OCI-LY7 (cell line): ENCODE measurements around the gene APOBEC4. TPM values are rescaled to one million over a fixed set of nuclear protein-coding genes. Genes with fewer than 3 reads are reported as not detected.

ENCODE experiments used
- BruUV-seq: library from RNA; stranded (reverse); fragments of 400-500 nt; replicated peaks from 2 replicates; lab custom pipeline; 2021; lab: Mats Ljungman, UMichigan
- CTCF ChIA-PET: fragments of 300-600 bp; sonication (Branson Sonifier 250); formaldehyde crosslinking; loops from one replicate; lab custom pipeline; 2022; ENCODE audit warnings: antibody characterized with exemption; ENCODE audit not compliant: unreplicated experiment; lab: Charles Lee
- POLR2A ChIA-PET: fragments of 300-600 bp; sonication (Branson Sonifier 250); formaldehyde crosslinking; loops from one replicate; lab custom pipeline; 2022; ENCODE audit warnings: antibody characterized with exemption; lab: Charles Lee
- DNase-seq: peaks from one replicate; pipeline ENCODE4 v3.0.0-alpha.2; 2015; ENCODE audit warnings: low spot score
- H2AFZ ChIP-seq: fragments of 200-600 bp; sonication (generic), shearing (Covaris generic); 2 replicates; pipeline ENCODE4 v1.6.1; 2014; ENCODE audit warnings: mild to moderate bottlenecking, antibody characterized with exemption, low read length, moderate library complexity
- H3K27ac ChIP-seq: fragments of 200-600 bp; sonication (generic); 2 replicates; pipeline ENCODE4 v1.5.1; 2014; ENCODE audit warnings: mixed run types, low read depth, mild to moderate bottlenecking, moderate library complexity, low read length, inconsistent platforms; ENCODE audit not compliant: poor library complexity, severe bottlenecking
- H3K36me3 ChIP-seq: fragments of 200-600 bp; sonication (generic); 2 replicates; pipeline ENCODE4 v1.6.1; 2014; ENCODE audit warnings: mild to moderate bottlenecking, antibody characterized with exemption, low read length, moderate library complexity, mixed read lengths; ENCODE audit not compliant: insufficient read depth
- H3K4me1 ChIP-seq: fragments of 200-600 bp; sonication (generic); 2 replicates; pipeline ENCODE4 v1.5.1; 2014; ENCODE audit warnings: mild to moderate bottlenecking, low read length; ENCODE audit not compliant: insufficient read depth, poor library complexity, severe bottlenecking
- H3K4me2 ChIP-seq: fragments of 200-600 bp; sonication (generic); 2 replicates; pipeline ENCODE4 v1.6.1; 2014; ENCODE audit warnings: mild to moderate bottlenecking, low read length
- H3K4me3 ChIP-seq: fragments of 200-600 bp; sonication (generic); 2 replicates; pipeline ENCODE4 v1.5.1; 2014; ENCODE audit warnings: mild to moderate bottlenecking, low read depth, low read length; ENCODE audit not compliant: poor library complexity, severe bottlenecking
- H3K79me2 ChIP-seq: fragments of 200-600 bp; sonication (generic); 2 replicates; pipeline ENCODE4 v1.6.1; 2016; ENCODE audit warnings: low read depth, mild to moderate bottlenecking, low read length, moderate library complexity, mixed read lengths; ENCODE audit not compliant: insufficient read depth
- H3K9me2 ChIP-seq: fragments of 200-600 bp; sonication (generic); 2 replicates; pipeline ENCODE4 v1.6.1; 2016; ENCODE audit warnings: mild to moderate bottlenecking, low read length, mixed read lengths; ENCODE audit not compliant: insufficient read depth
- H3K9me3 ChIP-seq: fragments of 200-600 bp; sonication (generic); 2 replicates; pipeline ENCODE4 v1.6.1; 2014; ENCODE audit warnings: mild to moderate bottlenecking, mixed run types, low read length, mixed read lengths
- H4K20me1 ChIP-seq: fragments of 200-600 bp; sonication (generic); 2 replicates; pipeline ENCODE4 v1.6.1; 2014; ENCODE audit warnings: mild to moderate bottlenecking, antibody characterized with exemption, low read length, moderate library complexity, mixed read lengths; ENCODE audit not compliant: insufficient read depth
- CTCF ChIP-seq: fragments of 200-600 bp; sonication (generic); conservative IDR thresholded peaks from 2 replicates; pipeline ENCODE4 v1.5.1; 2014; ENCODE audit warnings: mild to moderate bottlenecking, antibody characterized with exemption, low read length, moderate library complexity, mixed read lengths
- EZH2phosphoT487 ChIP-seq: fragments of 200-600 bp; sonication (generic); IDR thresholded peaks from 2 replicates; pipeline ENCODE4 v1.6.1; 2018; ENCODE audit warnings: low read depth, borderline replicate concordance, mild to moderate bottlenecking, mixed run types, antibody characterized with exemption, low read length, moderate library complexity, mixed read lengths
- intact Hi-C: fragments of 100-400 bp; cut with micrococcal nuclease; formaldehyde crosslinking; loops from one replicate; pipeline ENCODE4 v1.10.0; 2022; ENCODE audit not compliant: unreplicated experiment
- total RNA-seq, 2 experiments: library from RNA; depleted of rRNA in 1 of 2; stranded (reverse); fragments of >200 nt in 1 of 2; shearing (Covaris generic) in 1 of 2; gene quantifications; 2 replicates each; pipeline ENCODE4 v1.2.3, GENCODE V29; 2014 to 2022

The APOBEC4 gene
- total RNA-seq, 2 experiments from 2014 or later: not detected

GRCh38 chr1:183694755-183695154 lies 41.6 kb upstream of the APOBEC4 start:
- POLR2A ChIA-PET: interaction anchor here (1.2 kb wide), 1 partner anchor 10 kb away, joined by 3 read pairs; no protein-coding TSS in a partner anchor

GRCh38 chr1:183694066-183694465 lies 41.0 kb upstream of the APOBEC4 start:
- POLR2A ChIA-PET: no interaction called here
- TF ChIP-seq EZH2phosphoT487: no peak
- TF ChIP-seq CTCF: no peak
- no TSS peak for BruUV-seq

More at GRCh38 chr1:183694755-183695154, 41.6 kb upstream of the APOBEC4 start:
- Histone ChIP-seq H3K79me2 (no peaks in the 10 kb centered on the region), H4K20me1 (no peaks in the 10 kb centered on the region), H2AFZ (no peak overlapping the region), H3K9me3 (no peaks in the 10 kb centered on the region), H3K36me3 (no peaks in the 10 kb centered on the region), H3K27ac (no peak overlapping the region), H3K4me2 (no peak overlapping the region), H3K4me3 (no peak overlapping the region), H3K9me2 (no peaks in the 10 kb centered on the region), H3K4me1 (no peaks in the 10 kb centered on the region)
- BruUV-seq: no TSS peak
- TF ChIP-seq EZH2phosphoT487 (no peak), CTCF (no peak)
- no peak for DNase-seq
- CTCF ChIA-PET: no interaction called here
- intact Hi-C loops: no loop called here

DNA sequence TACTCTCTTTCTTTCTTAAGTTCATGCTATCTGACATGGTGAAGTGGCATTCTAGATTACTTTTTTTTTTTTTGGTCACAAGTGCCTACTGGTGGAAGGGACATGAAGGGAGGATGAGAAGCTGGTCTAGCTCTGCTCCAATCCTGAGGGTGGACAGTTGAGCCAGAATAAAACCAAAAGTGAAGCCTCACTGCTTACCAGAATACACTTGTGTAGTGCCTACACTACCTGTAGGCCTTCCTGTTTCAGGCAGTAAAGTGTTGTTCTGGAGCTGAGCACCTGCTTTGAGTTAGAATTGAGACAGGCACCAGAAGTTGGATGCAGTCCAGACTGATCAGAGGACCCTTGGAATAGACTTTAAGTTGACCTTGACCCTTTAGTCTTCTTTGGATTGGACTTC lies 40.4 kb upstream of the APOBEC4 start:
- no peaks in the 10 kb centered on the region for H3K9me2 ChIP-seq
- H3K4me3 ChIP-seq: no peak overlapping the region
- no peak for TF ChIP-seq EZH2phosphoT487
- TF ChIP-seq CTCF: no peak
- ChIA-PET POLR2A (no interaction called here), CTCF (no interaction called here)
- no peaks in the 10 kb centered on the region for H3K36me3 ChIP-seq
- no peaks in the 10 kb centered on the region for H3K4me1 ChIP-seq
- H4K20me1 ChIP-seq: no peaks in the 10 kb centered on the region
- H3K79me2 ChIP-seq: no peaks in the 10 kb centered on the region
- no peak for DNase-seq
- no TSS peak for BruUV-seq
- H2AFZ ChIP-seq: no peak overlapping the region
- no peaks in the 10 kb centered on the region for H3K9me3 ChIP-seq
- intact Hi-C loops: no loop called here
- H3K4me2 ChIP-seq: no peak overlapping the region
- H3K27ac ChIP-seq: no peak overlapping the region

More at GRCh38 chr1:183694066-183694465, 41.0 kb upstream of the APOBEC4 start:
- no peak for DNase-seq
- no peaks in the 10 kb centered on the region for H3K36me3 ChIP-seq
- no peaks in the 10 kb centered on the region for H3K9me2 ChIP-seq
- no peaks in the 10 kb centered on the region for H3K79me2 ChIP-seq
- no peak overlapping the region for H3K4me3 ChIP-seq
- H3K27ac ChIP-seq: no peak overlapping the region
- H2AFZ ChIP-seq: no peak overlapping the region
- H3K4me2 ChIP-seq: no peak overlapping the region
- intact Hi-C loops: no loop called here
- CTCF ChIA-PET: no interaction called here
- H4K20me1 ChIP-seq: no peaks in the 10 kb centered on the region
- no peaks in the 10 kb centered on the region for H3K4me1 ChIP-seq
- H3K9me3 ChIP-seq: no peaks in the 10 kb centered on the region
